H9 (cell line): Measurements from ENCODE around the gene DTNBP1. TPM values are rescaled to one million over a fixed set of nuclear protein-coding genes. Genes with fewer than 3 reads are reported as not detected.

ENCODE experiments used
- DNase-seq: peaks from one replicate; pipeline ENCODE4 v3.0.0-alpha.2; 2017
- H2AFZ ChIP-seq: one replicate; pipeline ENCODE4 v1.6.1; 2013; ENCODE audit warnings: mild to moderate bottlenecking, low read length, control low read depth, moderate library complexity
- H2AK5ac ChIP-seq: 2 replicates; pipeline ENCODE4 v1.6.1; 2013; ENCODE audit warnings: low read length, control low read depth, mixed read lengths; ENCODE audit not compliant: insufficient read length
- H2BK120ac ChIP-seq: one replicate; pipeline ENCODE4 v1.6.1; 2013; ENCODE audit warnings: low read depth, mild to moderate bottlenecking, low read length, control low read depth, inconsistent platforms; ENCODE audit not compliant: poor library complexity, severe bottlenecking
- H2BK12ac ChIP-seq: 2 replicates; pipeline ENCODE4 v1.6.1; 2013; ENCODE audit warnings: low read length, control low read depth, mixed read lengths, low read depth; ENCODE audit not compliant: insufficient read length
- H2BK15ac ChIP-seq: 2 replicates; pipeline ENCODE4 v1.6.1; 2013; ENCODE audit warnings: low read depth, low read length, control low read depth
- H2BK20ac ChIP-seq: one replicate; pipeline ENCODE4 v1.6.1; 2013; ENCODE audit warnings: low read depth, mild to moderate bottlenecking, low read length, control low read depth, inconsistent platforms; ENCODE audit not compliant: poor library complexity, severe bottlenecking
- H2BK5ac ChIP-seq: 2 replicates; pipeline ENCODE4 v1.6.1; 2013; ENCODE audit warnings: low read length, control low read depth, mixed read lengths; ENCODE audit not compliant: insufficient read length
- H3K14ac ChIP-seq: 2 replicates; pipeline ENCODE4 v1.6.1; 2013; ENCODE audit warnings: low read length, control low read depth; ENCODE audit not compliant: insufficient read depth
- H3K18ac ChIP-seq: 2 replicates; pipeline ENCODE4 v1.6.1; 2013; ENCODE audit warnings: low read depth, mild to moderate bottlenecking, mixed read lengths, low read length, control low read depth; ENCODE audit not compliant: insufficient read length
- H3K23ac ChIP-seq: 2 replicates; pipeline ENCODE4 v1.6.1; 2013; ENCODE audit warnings: low read length, control low read depth, mixed read lengths, low read depth; ENCODE audit not compliant: insufficient read length
- H3K23me2 ChIP-seq: 2 replicates; pipeline ENCODE4 v1.6.1; 2013; ENCODE audit warnings: low read depth, mild to moderate bottlenecking, mixed read lengths, low read length, control low read depth; ENCODE audit not compliant: insufficient read length, poor library complexity, severe bottlenecking
- H3K27ac ChIP-seq: 2 replicates; pipeline ENCODE4 v1.5.1; 2013; ENCODE audit warnings: low read length, control low read depth, mixed read lengths, low read depth; ENCODE audit not compliant: insufficient read length
- H3K27me3 ChIP-seq: 2 replicates; pipeline ENCODE4 v1.6.1; 2013; ENCODE audit warnings: low read length, control low read depth, inconsistent platforms; ENCODE audit not compliant: insufficient read depth
- H3K4ac ChIP-seq: 2 replicates; pipeline ENCODE4 v1.6.1; 2013; ENCODE audit warnings: low read depth, mild to moderate bottlenecking, control low read depth, inconsistent platforms, low read length, moderate library complexity
- H3K4me1 ChIP-seq: 2 replicates; pipeline ENCODE4 v1.6.1; 2013; ENCODE audit warnings: low read length, control low read depth, inconsistent platforms; ENCODE audit not compliant: insufficient read depth
- H3K4me2 ChIP-seq: 2 replicates; pipeline ENCODE4 v1.6.1; 2013; ENCODE audit warnings: low read length, control low read depth, mixed read lengths; ENCODE audit not compliant: insufficient read length, insufficient read depth
- H3K56ac ChIP-seq: 2 replicates; pipeline ENCODE4 v1.6.1; 2013; ENCODE audit warnings: low read depth, mild to moderate bottlenecking, mixed read lengths, low read length, control low read depth; ENCODE audit not compliant: insufficient read length
- H3K79me1 ChIP-seq: 2 replicates; pipeline ENCODE4 v1.6.1; 2013; ENCODE audit warnings: low read depth, mild to moderate bottlenecking, moderate library complexity, low read length, control low read depth, inconsistent platforms; ENCODE audit not compliant: insufficient read depth, poor library complexity, severe bottlenecking
- H3K79me2 ChIP-seq: 2 replicates; pipeline ENCODE4 v1.6.1; 2013; ENCODE audit warnings: low read length, control low read depth, inconsistent platforms; ENCODE audit not compliant: insufficient read depth
- H3K9ac ChIP-seq: 2 replicates; pipeline ENCODE4 v1.6.1; 2013; ENCODE audit warnings: low read length, control low read depth, mixed read lengths; ENCODE audit not compliant: insufficient read length; ENCODE audit errors: extremely low read depth
- H3K9me3 ChIP-seq: one replicate; pipeline ENCODE4 v1.6.1; 2013; ENCODE audit warnings: low read depth, low read length, inconsistent platforms; ENCODE audit not compliant: control insufficient read depth
- H3T11ph ChIP-seq: one replicate; pipeline ENCODE4 v1.6.1; 2013; ENCODE audit warnings: mild to moderate bottlenecking, low read length, control low read depth, inconsistent platforms
- H4K20me1 ChIP-seq: one replicate; pipeline ENCODE4 v1.6.1; 2013; ENCODE audit not compliant: control insufficient read depth, insufficient read length, insufficient read depth
- H4K5ac ChIP-seq: 2 replicates; pipeline ENCODE4 v1.6.1; 2013; ENCODE audit warnings: low read depth, mild to moderate bottlenecking, mixed read lengths, low read length, control low read depth; ENCODE audit not compliant: insufficient read length
- H4K8ac ChIP-seq: replicated peaks from 2 replicates; pipeline ENCODE4 v1.6.1; 2013; ENCODE audit warnings: low read length, control low read depth, mixed read lengths, low read depth; ENCODE audit not compliant: insufficient read length
- H4K91ac ChIP-seq: 2 replicates; pipeline ENCODE4 v1.6.1; 2013; ENCODE audit warnings: low read depth, mild to moderate bottlenecking, moderate library complexity, mixed read lengths, low read length, control low read depth; ENCODE audit not compliant: insufficient read length
- H3K27ac Mint-ChIP-seq, 3 experiments: 2 replicates in 2 of 3; 3 replicates in 1 of 3; pipeline ENCODE4 v1.8.0; 2020 to 2021; ENCODE audit warnings: mixed read lengths in 3 of 3, mild to moderate bottlenecking in 1 of 3, moderate library complexity in 1 of 3
- H3K27me3 Mint-ChIP-seq: 2 replicates; pipeline ENCODE4 v1.8.0; 2021; ENCODE audit warnings: low read depth, mild to moderate bottlenecking, moderate library complexity, mixed read lengths
- H3K36me3 Mint-ChIP-seq, 3 experiments: 2 replicates in 2 of 3; 3 replicates in 1 of 3; pipeline ENCODE4 v1.8.0; 2020 to 2021; ENCODE audit warnings: low read depth in 3 of 3, mixed read lengths in 3 of 3; ENCODE audit not compliant: insufficient read depth in 1 of 3
- H3K4me1 Mint-ChIP-seq, 2 experiments: 2 replicates each; pipeline ENCODE4 v1.8.0; 2020; ENCODE audit warnings: mixed read lengths in 2 of 2
- H3K4me3 Mint-ChIP-seq, 2 experiments: 2 replicates in 1 of 2; 3 replicates in 1 of 2; pipeline ENCODE4 v1.8.0; 2020 to 2021; ENCODE audit warnings: mild to moderate bottlenecking in 2 of 2, mixed read lengths in 2 of 2, moderate library complexity in 1 of 2
- H3K9me3 Mint-ChIP-seq, 2 experiments: 2 replicates in 1 of 2; 3 replicates in 1 of 2; pipeline ENCODE4 v1.8.0; 2020; ENCODE audit warnings: mild to moderate bottlenecking in 2 of 2, mixed read lengths in 2 of 2, moderate library complexity in 1 of 2
- CTCF ChIP-seq: fragments of 200-600 bp; sonication (generic); conservative IDR thresholded peaks from 3 replicates; pipeline ENCODE4 v1.8.0; 2021; ENCODE audit warnings: antibody characterized with exemption, mild to moderate bottlenecking
- whole genome bisulfite sequencing: extraction: QIAGEN DNeasy Blood & Tissue Kit; methylation state at CpG from one replicate; pipeline ENCODE4 v1.1.7; 2013; ENCODE audit warnings: missing lambda C conversion rate, low lambda C conversion rate, mixed read lengths; ENCODE audit not compliant: insufficient read length; ENCODE audit errors: extremely low coverage; 5-methylcytosine and 5-hydroxymethylcytosine counted together
- long read RNA-seq: library from polyadenylated mRNA; unstranded; transcript quantifications from one replicate; pipeline ENCODE4 v2.0.0, GENCODE V29; 2020
- total RNA-seq: library from RNA; stranded (reverse); gene quantifications from 2 replicates; pipeline ENCODE4 v1.2.1, GENCODE V29; 2021

Gene DTNBP1
- total RNA-seq = 12.9 and 13.2 TPM in 2 replicates
- long read RNA-seq, transcript DTNBP1-202 (10 exons, 1,403 nt) = major isoform, 12 of 20 reads
- long read RNA-seq, partial matches to known transcripts = 2 of 20 reads
- long read RNA-seq, other reads (novel, unspliced or antisense) = 6 of 20 reads

DNA sequence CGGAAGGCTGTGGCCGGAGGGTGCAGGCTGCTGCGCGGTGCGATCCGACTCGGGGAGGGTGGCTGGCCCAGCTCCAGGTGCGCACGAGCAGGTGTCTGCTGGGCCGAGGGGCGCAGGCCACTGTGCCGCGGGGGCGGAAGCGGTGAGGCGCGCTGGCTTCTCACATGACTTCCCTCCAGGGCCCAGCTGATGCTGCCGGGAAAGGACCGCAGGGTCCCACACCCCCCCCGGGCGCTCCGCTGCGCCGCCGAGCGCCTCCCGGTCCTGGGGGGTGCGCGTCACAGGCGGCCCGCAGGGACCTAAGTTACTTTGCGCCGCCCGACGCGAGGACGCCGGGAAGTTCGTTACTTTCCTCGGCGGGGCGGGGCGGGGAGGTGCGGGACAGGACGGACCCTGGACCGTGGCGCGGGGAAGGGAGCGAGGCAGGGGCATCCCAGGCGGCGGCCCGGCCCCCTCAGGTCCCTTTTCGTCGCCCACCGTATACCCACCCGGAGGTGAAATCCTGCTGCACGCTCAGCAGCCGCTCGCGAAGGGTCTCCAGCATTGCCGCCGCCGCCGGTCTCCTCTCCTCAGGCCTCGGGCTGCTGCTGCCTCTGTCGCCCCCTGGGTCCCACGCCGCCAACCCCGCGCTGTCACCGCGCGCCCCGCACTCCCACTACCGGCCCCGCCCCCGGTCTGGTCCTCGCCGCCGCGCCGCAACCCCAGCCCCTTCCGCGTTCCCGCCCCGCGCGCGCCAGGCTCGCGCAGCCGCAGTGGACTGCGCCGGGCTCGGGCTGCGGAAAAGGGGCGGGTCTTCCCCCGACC, at the start of gene DTNBP1:
DTNBP1 (minus strand) TSS at position 703 of the 804 bp plus-strand sequence; CDS start at position 544, 159 bp downstream.
- no peaks in the 10 kb centered on the region for H3K23me2 ChIP-seq
- Mint-ChIP-seq H3K27ac (no peak within 1 kb of the TSS), H3K4me3 (peak within 1 kb of the TSS; percentile 76 to 82), H3K27me3 (peaks cover 36% of the 10 kb centered on the region), H3K4me1 (peaks cover 18 to 22% of the 10 kb centered on the region in 2 experiments), H3K36me3 (peaks cover 0 to 4% (median 4%) of the 10 kb centered on the region in 3 experiments; a peak in 4 of 7 replicates), H3K9me3 (peaks cover 0 to 2% of the 10 kb centered on the region in 2 experiments; a peak in 2 of 5 replicates)
- no peaks in the 10 kb centered on the region for H3K79me1 ChIP-seq
- no peak within 1 kb of the TSS for H3K56ac ChIP-seq
- no peak within 1 kb of the TSS for H2BK20ac ChIP-seq
- H3T11ph ChIP-seq = no peak within 1 kb of the TSS
- no CpG with 5 or more reads among the region's 98 CpGs for WGBS
- H3K27me3 ChIP-seq = peaks cover 9% of the 10 kb centered on the region; the same call in 1 of the 2 replicates
- no peak within 1 kb of the TSS for H3K9ac ChIP-seq
- H2BK5ac ChIP-seq = no peak within 1 kb of the TSS
- TF ChIP-seq CTCF = peak; percentile 22; the same call in 1 of the 3 replicates
- no peak within 1 kb of the TSS for H3K23ac ChIP-seq
- H2AK5ac ChIP-seq = no peak within 1 kb of the TSS
- no peak within 1 kb of the TSS for H3K27ac ChIP-seq
- H3K4me1 ChIP-seq = peaks cover 7% of the 10 kb centered on the region; the same call in 1 of the 2 replicates
- H3K4me2 ChIP-seq = peak within 1 kb of the TSS; percentile 33
- no peak within 1 kb of the TSS for H2BK120ac ChIP-seq
- H4K20me1 ChIP-seq = no peaks in the 10 kb centered on the region
- H2BK15ac ChIP-seq = no peak within 1 kb of the TSS
- no peak within 1 kb of the TSS for H2BK12ac ChIP-seq
- H4K91ac ChIP-seq = no peak within 1 kb of the TSS
- no peak within 1 kb of the TSS for H3K4ac ChIP-seq
- H3K79me2 ChIP-seq = 0 out of 2 replicates have a peak, but pooled peaks cover 1% of the 10 kb centered on the region
- no peak within 1 kb of the TSS; the same call in 1 of the 2 replicates for H3K14ac ChIP-seq
- no peak within 1 kb of the TSS for H4K5ac ChIP-seq
- peak; percentile 83 for DNase-seq
- no peak within 1 kb of the TSS for H3K18ac ChIP-seq
- H2AFZ ChIP-seq = no peak within 1 kb of the TSS
- no peaks in the 10 kb centered on the region for H3K9me3 ChIP-seq
- H4K8ac ChIP-seq = no peak within 1 kb of the TSS
